GM19463 (cell line): Measurements from ENCODE around the gene ZFY.
"Not testable (repeated sequence)": the region's sequence is repeated elsewhere in the genome, so short reads cannot be mapped to it uniquely, and the experiment has no call there.

ENCODE experiments used
- ATAC-seq: cut with Tn5 transposase; IDR thresholded peaks from one replicate; pipeline ENCODE4 v1.9.1; 2021; ENCODE audit warnings: mild to moderate bottlenecking, moderate library complexity; ENCODE audit not compliant: unreplicated experiment

Gene ZFY

GRCh38 chrY:2972708-2973107 is 37.5 kb downstream of the ZFY start:
- no peak for ATAC-seq

DNA sequence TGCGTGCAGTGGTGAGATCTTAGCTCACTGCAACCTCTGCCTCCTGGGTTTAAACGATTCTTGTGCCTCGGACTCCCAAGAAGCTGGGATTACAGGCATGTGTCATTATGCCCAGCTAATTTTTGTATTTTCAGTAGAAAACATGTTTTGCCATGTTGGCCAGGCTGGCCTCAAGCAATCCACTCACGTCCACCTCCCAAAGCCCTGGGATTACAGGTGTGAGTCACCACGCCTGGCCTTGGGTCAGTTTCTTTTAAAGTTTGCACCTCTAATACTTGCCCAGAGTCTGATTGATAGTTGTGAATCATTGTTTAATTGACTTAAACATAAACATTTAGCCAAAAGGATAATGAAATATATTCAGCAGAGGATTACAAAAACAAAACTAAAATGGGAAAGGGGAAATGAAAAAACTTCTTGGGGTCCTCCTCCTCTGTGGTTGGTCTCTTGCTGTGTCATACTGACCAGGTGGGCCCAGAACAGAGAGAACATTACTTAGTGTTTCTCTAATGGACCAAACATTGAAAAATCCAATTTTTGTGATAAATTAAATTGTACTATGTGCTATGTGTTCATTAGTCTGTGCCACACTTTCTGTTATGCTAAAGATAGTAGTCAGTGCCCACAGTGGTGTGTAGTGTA is 38.0 kb downstream of the ZFY start:
- no peak for ATAC-seq

- ATAC-seq, result no peak
Observed at GRCh38 chrY:2979283-2979682, 44.1 kb downstream of the ZFY start.

DNA sequence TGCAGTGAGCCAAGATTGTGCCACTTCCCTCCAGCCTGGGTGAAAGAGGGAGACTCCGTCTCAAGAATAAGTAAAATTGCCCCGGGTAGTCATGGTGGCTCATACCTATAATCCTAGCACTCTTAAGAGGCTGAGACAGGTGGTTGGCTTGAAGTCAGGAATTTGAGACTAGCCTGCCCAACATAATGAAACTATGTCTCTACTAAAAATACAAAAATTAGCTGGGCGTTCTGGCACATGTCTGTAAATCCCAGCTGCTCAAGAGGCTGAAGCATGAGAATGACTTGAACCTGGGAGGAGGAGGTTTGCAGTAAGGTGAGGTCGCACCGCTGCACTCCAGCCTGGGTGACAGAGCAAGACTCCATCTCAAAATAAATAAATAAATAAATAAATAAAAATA is 49.3 kb downstream of the ZFY start:
- ATAC-seq, result no peak

GRCh38 chrY:2987178-2987577 is 52.0 kb downstream of the ZFY start:
- not testable (repeated sequence) for ATAC-seq

DNA sequence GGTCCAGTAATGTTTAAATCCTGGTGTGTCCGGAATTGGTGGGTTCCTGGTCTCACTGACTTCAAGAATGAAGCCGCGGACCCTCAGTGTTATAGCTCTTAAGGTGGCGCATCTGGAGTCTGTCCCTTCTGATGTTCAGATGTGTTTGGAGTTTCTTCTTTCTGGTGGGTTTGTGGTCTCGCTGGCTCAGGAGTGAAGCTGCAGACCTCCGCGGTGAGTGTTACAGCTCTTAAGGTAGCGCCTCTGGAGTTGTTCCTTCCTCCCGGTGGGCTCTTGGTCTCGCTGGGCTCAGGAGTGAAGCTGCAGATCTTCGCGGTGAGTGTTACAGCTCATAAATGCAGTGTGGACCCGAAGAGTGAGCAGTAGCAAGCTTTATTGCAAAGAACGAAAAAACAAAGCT is 62.2 kb downstream of the ZFY start:
- ATAC-seq, result not testable (repeated sequence)

DNA sequence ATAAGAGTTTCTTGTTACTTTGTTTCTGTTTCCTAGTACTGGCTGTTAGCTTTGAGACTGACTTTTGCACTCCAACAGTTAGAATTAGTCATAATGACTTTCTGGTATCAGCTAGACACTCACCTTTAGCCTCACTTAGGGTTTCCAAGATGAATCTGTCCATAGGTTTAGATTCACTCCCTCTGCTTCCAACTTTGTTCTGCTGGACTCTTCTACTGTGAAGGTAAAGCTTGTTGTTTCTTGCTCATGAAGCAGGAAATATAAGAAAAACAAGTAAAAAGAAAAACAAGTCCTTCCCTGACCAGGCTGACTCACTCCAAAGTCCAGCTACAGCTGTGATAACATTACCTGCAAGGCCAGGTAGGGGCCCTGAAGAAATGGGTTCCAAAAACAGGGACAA is 67.0 kb downstream of the ZFY start:
- ATAC-seq, result no peak

DNA sequence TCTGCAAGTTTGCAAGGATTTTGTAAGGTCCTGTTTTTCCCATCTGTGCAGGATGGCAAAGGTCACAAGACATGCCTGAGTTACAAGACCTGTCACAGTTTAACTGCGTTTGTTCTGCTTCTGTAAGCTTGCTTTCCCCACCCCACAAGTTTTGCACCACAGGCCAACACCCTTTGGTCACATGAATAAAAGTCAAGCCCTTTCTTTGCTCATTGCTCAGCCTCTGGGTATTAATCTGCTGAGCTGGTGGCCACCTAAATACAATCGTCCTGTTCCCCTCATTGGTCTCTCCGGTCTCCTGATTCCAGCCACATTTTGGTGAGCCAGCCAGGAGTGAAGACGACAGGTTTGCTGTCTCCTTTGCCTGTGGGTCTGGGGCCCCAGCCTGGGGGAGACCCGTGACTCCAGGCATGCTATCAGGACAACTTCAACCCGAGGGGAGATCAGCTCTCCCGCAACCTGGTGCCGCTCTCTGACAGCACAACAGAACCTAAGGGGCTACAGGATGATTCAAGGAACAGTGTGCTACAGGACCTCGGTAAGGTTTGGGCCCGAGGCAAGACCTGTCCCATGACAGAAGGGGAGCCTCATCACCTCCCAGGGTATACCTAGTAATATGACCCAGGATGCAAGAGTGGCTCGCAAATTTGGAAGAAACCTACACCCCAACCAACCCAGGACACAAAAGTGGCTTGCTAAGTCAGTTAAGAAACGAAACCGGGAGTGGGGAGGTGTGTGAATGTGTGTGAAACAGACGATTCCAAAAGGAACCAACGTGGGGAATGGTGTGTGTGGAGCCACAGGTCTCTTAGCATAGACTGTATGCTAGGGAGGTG is 67.7 kb downstream of the ZFY start:
- no peak for ATAC-seq

DNA sequence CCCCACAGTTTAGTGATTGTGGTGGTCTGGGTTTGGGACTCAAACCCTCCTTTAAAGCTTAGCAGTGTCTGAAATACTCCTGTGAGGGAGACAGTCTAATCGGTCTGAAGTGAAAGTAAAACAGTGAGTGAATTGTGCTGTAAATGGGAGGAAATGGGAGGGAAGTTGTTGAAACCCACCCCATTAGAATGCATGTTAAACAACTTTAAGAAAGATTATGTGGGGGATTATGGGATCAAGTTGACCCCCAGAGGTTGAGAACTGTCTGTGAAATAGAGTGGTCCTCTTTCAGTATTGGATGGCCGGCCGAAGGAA is 68.3 kb downstream of the ZFY start:
- no peak for ATAC-seq

DNA sequence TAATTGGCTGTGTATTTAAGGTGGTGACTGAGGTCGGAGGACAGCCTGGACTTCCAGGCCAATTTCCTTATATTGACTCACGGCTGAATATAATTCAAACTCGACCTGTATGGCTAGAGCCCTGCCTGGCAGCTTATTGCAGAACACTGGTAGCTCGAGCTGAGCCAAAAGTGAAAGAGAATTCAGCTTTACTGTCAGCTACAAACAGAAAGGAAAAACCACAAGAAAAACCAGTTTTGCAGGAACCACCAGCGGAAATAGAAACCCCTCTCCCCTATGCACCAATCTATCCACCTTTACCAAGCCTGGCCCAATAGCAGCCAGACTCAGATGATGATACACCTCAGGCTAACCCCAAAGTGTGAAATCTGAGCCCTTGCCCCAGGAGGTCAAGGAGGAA is 68.7 kb downstream of the ZFY start:
- no peak for ATAC-seq

- ATAC-seq, result not testable (repeated sequence)
Observed at GRCh38 chrY:3006031-3006430, 70.8 kb downstream of the ZFY start.

GRCh38 chrY:3007967-3008366 is 72.8 kb downstream of the ZFY start:
- no peak for ATAC-seq

GRCh38 chrY:3012226-3012625 is 77.0 kb downstream of the ZFY start:
- no peak for ATAC-seq

GRCh38 chrY:3016594-3016993 is 81.4 kb downstream of the ZFY start:
- no peak for ATAC-seq

- ATAC-seq, result no peak
Observed at GRCh38 chrY:3018546-3018945, 83.4 kb downstream of the ZFY start.

DNA sequence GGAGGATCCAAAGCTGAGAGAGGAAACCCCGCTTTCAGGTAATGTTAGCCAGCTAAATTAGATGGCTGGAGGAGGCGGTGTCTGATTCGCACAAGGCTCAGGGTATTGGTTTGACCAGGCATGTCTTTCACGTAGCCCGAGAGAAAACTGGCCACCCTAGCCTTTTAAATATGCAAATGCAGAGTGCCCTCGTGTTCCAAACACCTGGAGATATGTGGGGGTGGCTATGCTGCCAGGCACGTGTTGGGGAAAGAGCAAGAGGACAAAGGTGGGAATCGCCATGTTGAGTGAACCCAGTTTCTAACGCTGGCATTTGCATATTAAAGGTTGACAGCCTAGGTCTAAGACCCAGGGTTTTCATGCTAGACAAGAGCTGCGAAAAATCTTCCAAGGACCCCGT is 84.4 kb downstream of the ZFY start:
- no peak for ATAC-seq

- no peak for ATAC-seq
Observed at GRCh38 chrY:3021176-3021575, 86.0 kb downstream of the ZFY start.

- ATAC-seq, result no peak
Observed at GRCh38 chrY:3023606-3024005, 88.4 kb downstream of the ZFY start.

DNA sequence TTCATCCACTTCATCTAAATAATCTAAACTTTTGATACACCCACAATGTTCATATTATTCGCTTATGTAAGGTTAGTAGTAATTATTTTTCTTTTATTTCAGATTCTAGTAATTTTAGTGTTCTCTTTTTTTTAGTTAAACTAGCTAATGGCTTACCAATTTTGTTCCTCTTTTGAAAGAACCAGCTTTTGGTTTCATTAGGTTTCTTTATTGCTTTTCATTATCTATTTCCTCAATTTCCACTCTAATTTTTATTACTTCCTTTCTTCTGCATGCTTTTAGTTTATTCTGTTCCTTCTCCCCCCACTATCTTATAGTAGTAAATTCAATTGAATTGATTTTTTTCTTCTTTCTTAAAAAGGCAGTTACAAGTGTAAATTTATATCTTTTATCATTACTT is 90.2 kb downstream of the ZFY start:
- no peak for ATAC-seq
